ENCODE measurements around the gene GALNT10. TPM values are rescaled to one million over a fixed set of nuclear protein-coding genes. Genes with fewer than 3 reads are reported as not detected.
A peak's percentile ranks its signal among the peaks of the same experiment; 100 is the strongest.

The GALNT10 gene
- total RNA-seq, 1 donor from 2014 or later, result 178 TPM

DNA sequence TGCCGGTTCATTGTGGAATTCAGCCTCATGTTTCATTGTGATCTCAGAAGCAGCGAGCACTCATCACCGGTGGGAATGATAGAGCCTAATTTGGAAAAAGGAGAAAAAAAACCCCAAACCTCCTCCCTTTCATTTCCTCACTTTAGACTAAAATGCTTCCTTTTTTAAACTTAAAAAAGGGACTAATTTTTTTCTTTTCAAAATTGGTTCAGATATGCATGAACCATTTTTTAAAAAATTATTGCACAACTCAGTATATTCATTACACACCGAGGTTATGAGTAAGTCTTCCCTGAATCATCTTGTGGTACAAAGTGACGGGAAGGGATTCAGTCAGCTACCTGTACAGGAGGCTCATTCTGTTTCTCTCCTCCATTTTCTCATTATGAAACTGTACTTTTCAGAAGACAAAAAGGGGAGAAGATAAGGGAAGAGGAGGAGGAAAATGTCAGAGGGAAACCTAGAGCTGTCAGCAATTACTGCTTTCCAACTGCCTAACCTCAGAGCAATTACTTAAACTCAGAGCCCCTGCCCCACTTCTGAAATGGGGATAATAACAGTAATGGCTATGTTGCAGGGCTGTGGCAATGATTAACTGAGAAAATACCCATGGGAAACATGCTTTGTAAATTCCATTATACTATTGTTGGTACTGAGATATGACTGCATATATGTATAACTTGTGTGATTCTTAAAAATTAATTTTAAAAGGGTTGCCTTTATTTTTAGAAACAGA lies 24.0 kb downstream of the GALNT10 start:
- Mint-ChIP-seq H3K27ac (ENCODE audit: unreplicated experiment) (peak overlapping the region; percentile 67), H3K27me3 (ENCODE audit: unreplicated experiment) (no peaks in the 10 kb centered on the region), H3K4me1 (ENCODE audit: unreplicated experiment) (peaks cover 57% of the 10 kb centered on the region), H3K4me3 (ENCODE audit: unreplicated experiment) (no peak overlapping the region), H3K9me3 (ENCODE audit: unreplicated experiment) (no peaks in the 10 kb centered on the region), H3K36me3 (ENCODE audit: unreplicated experiment) (peaks cover 28% of the 10 kb centered on the region)
- no peak for DNase-seq (ENCODE audit: extremely low spot score, unreplicated experiment)
- TF ChIP-seq CTCF (IDR thresholded peaks at IDR 0.05), result no peak

DNA sequence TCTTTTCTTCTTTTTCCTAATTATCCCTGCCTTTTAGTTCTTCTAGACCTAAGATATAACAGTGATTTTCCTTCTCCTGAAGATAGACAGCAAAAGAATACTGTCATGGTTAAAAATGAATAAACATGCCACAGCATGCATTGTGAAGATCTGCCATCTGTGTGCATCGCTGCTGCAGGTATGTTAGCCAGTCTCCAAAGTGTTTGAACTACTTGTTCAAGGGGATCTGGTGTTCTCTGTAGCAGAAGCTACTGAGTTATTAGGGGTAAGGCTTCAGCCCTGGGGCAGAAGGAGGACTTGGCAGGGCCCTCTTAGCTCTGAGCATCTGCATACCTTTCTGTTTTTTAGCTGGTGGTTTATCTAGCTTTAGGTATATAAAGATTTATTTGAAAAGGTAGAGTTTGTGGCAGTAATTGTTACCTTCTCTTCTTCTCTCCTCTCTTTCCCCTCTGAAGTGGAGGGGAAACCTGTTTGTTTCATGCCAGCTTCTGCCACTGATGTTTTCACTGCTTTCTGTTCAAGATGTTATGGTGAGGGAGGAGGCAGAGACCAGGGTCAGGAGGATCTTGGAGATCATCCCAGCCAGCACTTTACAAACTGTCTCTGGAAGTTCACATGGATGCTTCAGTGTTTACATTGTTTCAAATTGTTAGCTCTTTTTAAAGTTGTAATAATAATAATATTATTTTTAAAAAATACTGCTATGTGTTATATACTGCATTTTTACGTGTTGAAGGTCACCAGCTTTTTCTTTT lies 25.2 kb downstream of the GALNT10 start:
- H3K4me1 Mint-ChIP-seq (ENCODE audit: unreplicated experiment), result peaks cover 62% of the 10 kb centered on the region
- H3K27me3 Mint-ChIP-seq (ENCODE audit: unreplicated experiment), result no peaks in the 10 kb centered on the region
- H3K27ac Mint-ChIP-seq (ENCODE audit: unreplicated experiment), result peak overlapping the region; percentile 77
- TF ChIP-seq CTCF (IDR thresholded peaks at IDR 0.05), result no peak
- H3K4me3 Mint-ChIP-seq (ENCODE audit: unreplicated experiment), result no peak overlapping the region
- H3K9me3 Mint-ChIP-seq (ENCODE audit: unreplicated experiment), result no peaks in the 10 kb centered on the region
- no peak for DNase-seq (ENCODE audit: extremely low spot score, unreplicated experiment)
- peaks cover 30% of the 10 kb centered on the region for H3K36me3 Mint-ChIP-seq (ENCODE audit: unreplicated experiment)

DNA sequence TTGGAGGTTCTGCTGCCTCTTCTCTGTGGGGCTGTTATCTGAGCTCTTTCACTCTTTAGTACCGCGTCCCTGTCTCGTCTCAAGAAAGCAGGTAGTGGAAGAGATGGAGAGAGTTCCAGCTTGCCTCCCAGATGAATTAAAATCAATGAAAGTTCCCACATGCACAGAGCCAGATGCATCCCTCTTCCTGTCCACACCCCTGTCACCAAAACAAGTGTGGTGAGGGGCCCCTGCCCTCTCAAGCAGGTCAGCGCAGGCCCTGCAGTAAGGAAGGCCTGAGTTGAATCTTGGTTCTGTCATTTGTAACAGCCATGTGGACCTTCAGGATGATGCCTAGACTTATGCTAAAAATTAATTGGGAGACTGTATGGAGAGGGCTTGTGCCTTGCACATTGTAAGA lies 26.9 kb downstream of the GALNT10 start:
- H3K4me1 Mint-ChIP-seq (ENCODE audit: unreplicated experiment), result peaks cover 73% of the 10 kb centered on the region
- no peak overlapping the region for H3K27ac Mint-ChIP-seq (ENCODE audit: unreplicated experiment)
- no peak for DNase-seq (ENCODE audit: extremely low spot score, unreplicated experiment)
- no peak overlapping the region for H3K4me3 Mint-ChIP-seq (ENCODE audit: unreplicated experiment)
- no peak for TF ChIP-seq CTCF (IDR thresholded peaks at IDR 0.05)
- no peaks in the 10 kb centered on the region for H3K27me3 Mint-ChIP-seq (ENCODE audit: unreplicated experiment)
- peaks cover 22% of the 10 kb centered on the region for H3K36me3 Mint-ChIP-seq (ENCODE audit: unreplicated experiment)
- no peaks in the 10 kb centered on the region for H3K9me3 Mint-ChIP-seq (ENCODE audit: unreplicated experiment)

- Mint-ChIP-seq H3K4me3 (ENCODE audit: unreplicated experiment) (no peak overlapping the region), H3K9me3 (ENCODE audit: unreplicated experiment) (no peaks in the 10 kb centered on the region), H3K27ac (ENCODE audit: unreplicated experiment) (peak overlapping the region; percentile 38), H3K27me3 (ENCODE audit: unreplicated experiment) (no peaks in the 10 kb centered on the region), H3K4me1 (ENCODE audit: unreplicated experiment) (peaks cover 83% of the 10 kb centered on the region), H3K36me3 (ENCODE audit: unreplicated experiment) (peaks cover 25% of the 10 kb centered on the region)
- no peak for TF ChIP-seq CTCF (IDR thresholded peaks at IDR 0.05)
- no peak for DNase-seq (ENCODE audit: extremely low spot score, unreplicated experiment)
Measured at GRCh38 chr5:154218786-154219185, 28.3 kb downstream of the GALNT10 start.

DNA sequence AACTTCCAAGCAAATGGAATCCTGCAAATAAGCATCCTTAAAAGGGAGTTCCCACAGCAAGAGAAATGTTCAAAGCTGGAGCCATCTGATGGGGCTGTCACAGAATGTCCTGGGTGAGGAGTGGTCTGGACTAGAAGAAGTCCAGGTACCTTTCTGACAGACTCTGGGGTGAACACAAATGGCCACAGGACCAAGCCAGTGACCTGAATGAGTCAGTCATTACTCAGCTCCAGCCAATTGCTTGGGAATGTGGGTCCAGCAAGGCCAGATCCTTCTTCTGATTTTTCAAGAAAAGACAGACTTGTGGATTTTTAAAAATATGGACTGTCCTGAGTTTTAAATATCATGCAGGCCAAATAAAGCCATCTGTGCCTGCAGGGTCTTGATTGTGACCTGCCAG lies 30.1 kb downstream of the GALNT10 start:
- Mint-ChIP-seq H3K36me3 (ENCODE audit: unreplicated experiment) (peaks cover 24% of the 10 kb centered on the region), H3K4me3 (ENCODE audit: unreplicated experiment) (no peak overlapping the region), H3K27me3 (ENCODE audit: unreplicated experiment) (no peaks in the 10 kb centered on the region), H3K9me3 (ENCODE audit: unreplicated experiment) (no peaks in the 10 kb centered on the region), H3K4me1 (ENCODE audit: unreplicated experiment) (peaks cover 66% of the 10 kb centered on the region), H3K27ac (ENCODE audit: unreplicated experiment) (peak overlapping the region; percentile 93)
- no peak for DNase-seq (ENCODE audit: extremely low spot score, unreplicated experiment)
- TF ChIP-seq CTCF (IDR thresholded peaks at IDR 0.05), result no peak
